ENCODE measurements around the gene LTC4S.

LTC4S gene

DNA sequence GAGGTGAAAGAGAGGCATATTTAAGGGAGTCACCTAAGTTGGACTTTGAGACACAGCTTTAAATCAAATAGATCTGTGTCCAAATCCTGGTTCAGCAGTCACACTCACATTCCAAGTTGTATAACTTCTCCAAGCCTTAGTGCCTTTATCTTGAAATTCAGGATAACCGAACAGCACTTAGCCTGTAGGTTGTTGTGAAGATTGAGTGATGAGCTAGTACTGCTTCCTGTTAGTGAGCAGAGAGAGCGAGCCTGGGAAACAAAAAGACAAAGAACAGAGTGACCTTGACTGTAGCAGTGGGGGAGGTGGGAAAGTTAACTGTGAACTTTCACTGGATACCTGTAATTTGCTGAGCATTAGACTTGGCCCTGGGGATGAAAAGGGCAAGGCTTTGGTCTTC lies 38.8 kb upstream of the LTC4S start:
- H3K4me3 ChIP-seq (ENCODE audit: low read depth, low read length) = no peak overlapping the region
- DNase-seq (ENCODE audit: low read depth) = no peak
- TF ChIP-seq, protein P1, sequence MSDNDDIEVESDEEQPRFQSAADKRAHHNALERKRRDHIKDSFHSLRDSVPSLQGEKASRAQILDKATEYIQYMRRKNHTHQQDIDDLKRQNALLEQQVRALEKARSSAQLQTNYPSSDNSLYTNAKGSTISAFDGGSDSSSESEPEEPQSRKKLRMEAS (IDR thresholded peaks at IDR 0.05; ENCODE audit: low read depth, low read length) = no peak
- TF ChIP-seq POLR2A (IDR thresholded peaks at IDR 0.05; ENCODE audit: extremely low read depth, insufficient read length) (no peak), MYC (IDR thresholded peaks at IDR 0.05; ENCODE audit: low read depth, low read length) (no peak)
- TF ChIP-seq, protein P2, sequence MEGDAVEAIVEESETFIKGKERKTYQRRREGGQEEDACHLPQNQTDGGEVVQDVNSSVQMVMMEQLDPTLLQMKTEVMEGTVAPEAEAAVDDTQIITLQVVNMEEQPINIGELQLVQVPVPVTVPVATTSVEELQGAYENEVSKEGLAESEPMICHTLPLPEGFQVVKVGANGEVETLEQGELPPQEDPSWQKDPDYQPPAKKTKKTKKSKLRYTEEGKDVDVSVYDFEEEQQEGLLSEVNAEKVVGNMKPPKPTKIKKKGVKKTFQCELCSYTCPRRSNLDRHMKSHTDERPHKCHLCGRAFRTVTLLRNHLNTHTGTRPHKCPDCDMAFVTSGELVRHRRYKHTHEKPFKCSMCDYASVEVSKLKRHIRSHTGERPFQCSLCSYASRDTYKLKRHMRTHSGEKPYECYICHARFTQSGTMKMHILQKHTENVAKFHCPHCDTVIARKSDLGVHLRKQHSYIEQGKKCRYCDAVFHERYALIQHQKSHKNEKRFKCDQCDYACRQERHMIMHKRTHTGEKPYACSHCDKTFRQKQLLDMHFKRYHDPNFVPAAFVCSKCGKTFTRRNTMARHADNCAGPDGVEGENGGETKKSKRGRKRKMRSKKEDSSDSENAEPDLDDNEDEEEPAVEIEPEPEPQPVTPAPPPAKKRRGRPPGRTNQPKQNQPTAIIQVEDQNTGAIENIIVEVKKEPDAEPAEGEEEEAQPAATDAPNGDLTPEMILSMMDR (IDR thresholded peaks at IDR 0.05; ENCODE audit: low read depth, low read length) = no peak

DNA sequence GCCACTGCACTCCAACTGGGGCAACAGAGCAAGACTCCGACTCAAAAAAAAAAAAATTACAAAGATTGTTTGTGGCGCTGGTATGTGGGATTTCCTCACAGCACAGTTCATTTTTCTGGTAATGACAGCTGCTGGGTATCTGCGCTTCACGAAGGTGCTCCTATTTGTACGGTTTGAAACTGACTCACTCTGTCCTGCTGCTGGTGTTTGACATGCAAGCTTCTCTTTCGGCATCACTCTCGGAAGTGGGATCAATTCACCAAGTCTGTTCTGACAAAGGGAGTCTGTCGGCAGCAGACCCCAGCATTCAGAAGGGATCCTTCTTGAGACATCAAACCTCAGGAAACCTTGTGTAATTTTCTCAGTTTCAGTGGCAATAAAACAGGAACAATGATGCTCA lies 34.8 kb upstream of the LTC4S start:
- no peak for DNase-seq (ENCODE audit: low read depth)
- H3K4me3 ChIP-seq (ENCODE audit: low read depth, low read length) = no peak overlapping the region
- TF ChIP-seq, protein P1 (IDR thresholded peaks at IDR 0.05; ENCODE audit: low read depth, low read length) = no peak
- TF ChIP-seq POLR2A (IDR thresholded peaks at IDR 0.05; ENCODE audit: extremely low read depth, insufficient read length) (no peak), MYC (IDR thresholded peaks at IDR 0.05; ENCODE audit: low read depth, low read length) (no peak)
- TF ChIP-seq, protein P2 (IDR thresholded peaks at IDR 0.05; ENCODE audit: low read depth, low read length) = no peak

DNA sequence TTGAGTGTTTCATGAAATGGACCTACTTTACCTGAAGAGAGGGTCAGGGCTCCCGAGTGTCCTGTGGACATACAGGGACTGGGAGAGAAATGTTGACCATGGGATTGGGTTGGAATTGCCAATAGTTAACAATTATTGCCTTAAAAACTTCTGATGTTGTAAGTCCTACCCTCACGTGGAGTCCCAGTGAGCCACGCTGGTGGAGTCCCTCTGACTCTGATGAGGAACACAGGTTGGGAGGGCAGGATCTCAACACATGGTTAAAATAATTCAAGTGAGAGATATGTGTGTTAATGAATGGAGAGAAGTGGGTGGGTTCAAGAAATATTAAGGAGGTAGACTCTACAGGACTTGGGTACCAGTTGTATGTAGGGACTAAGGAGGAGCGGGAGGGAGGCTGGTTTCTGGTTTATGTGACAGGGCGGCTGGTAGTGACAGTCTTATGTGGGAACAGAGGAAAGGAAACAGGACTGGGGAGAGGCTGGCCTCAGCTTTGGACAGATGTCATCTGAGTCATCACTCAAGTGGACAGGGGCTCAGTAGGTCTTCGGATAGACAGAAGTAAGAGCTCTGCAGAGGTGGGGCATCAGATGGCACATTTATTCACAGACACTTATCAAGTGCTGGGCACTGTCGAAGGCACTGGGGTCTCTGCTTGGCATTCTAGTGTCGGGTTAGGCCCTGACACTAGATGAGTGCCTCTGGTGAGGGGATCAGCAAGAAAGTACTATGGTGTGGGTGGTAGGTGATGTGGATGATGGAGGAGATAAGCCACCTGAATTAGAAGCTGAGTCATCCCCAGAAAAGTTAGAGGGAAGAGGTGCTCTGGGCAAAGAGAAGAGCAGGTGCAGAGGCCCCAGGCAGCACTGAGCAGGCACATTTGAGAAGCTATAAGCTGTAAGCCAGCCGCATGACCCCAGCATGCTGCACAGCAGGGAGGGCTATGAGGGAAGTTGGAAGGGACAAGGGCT lies 33.9 kb upstream of the LTC4S start:
- TF ChIP-seq POLR2A (IDR thresholded peaks at IDR 0.05; ENCODE audit: extremely low read depth, insufficient read length) (no peak), MYC (IDR thresholded peaks at IDR 0.05; ENCODE audit: low read depth, low read length) (no peak)
- TF ChIP-seq, protein P1 (IDR thresholded peaks at IDR 0.05; ENCODE audit: low read depth, low read length) = no peak
- TF ChIP-seq, protein P2 (IDR thresholded peaks at IDR 0.05; ENCODE audit: low read depth, low read length) = no peak
- DNase-seq (ENCODE audit: low read depth) = no peak
- no peak overlapping the region for H3K4me3 ChIP-seq (ENCODE audit: low read depth, low read length)

DNA sequence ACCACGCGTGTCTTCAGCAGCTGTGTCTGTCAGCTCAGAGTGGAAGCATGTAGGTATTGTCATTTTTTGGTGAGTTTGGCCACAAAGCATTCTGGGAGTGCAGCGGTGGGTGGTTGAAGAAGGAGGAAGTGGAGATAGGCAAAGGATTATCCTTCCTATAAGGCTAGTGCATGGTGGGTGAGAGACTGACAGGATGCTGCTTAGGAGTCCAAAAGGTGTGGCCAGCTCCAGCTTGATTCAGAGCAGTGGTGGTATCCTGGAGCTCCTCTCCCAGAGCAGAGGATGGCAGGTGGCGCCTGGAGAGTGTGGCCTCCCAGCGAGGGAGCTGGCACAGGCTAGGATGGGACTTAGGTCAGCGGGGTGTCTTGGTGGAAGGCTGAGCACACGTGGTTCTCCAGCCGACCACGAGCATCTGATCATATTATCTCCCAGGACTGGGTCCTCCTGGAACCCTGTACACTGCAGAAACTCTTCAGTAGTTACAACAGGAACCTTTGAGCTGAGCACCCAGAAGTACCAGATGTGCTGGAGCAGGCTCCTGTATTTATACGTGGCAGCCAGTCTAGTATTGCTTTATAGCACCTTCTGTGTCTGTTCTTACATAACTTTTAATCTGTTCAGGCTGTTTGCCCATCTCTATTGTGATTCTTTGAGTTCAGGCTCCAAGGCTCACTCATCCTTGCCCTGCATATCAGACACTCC lies 31.6 kb upstream of the LTC4S start:
- TF ChIP-seq, protein P1 (IDR thresholded peaks at IDR 0.05; ENCODE audit: low read depth, low read length) = 0 out of 2 replicates have a peak, but pooled peaks have one; percentile 7
- no peak for TF ChIP-seq POLR2A (IDR thresholded peaks at IDR 0.05; ENCODE audit: extremely low read depth, insufficient read length)
- DNase-seq (ENCODE audit: low read depth) = peak; percentile 75
- H3K4me3 ChIP-seq (ENCODE audit: low read depth, low read length) = no peak overlapping the region

DNA sequence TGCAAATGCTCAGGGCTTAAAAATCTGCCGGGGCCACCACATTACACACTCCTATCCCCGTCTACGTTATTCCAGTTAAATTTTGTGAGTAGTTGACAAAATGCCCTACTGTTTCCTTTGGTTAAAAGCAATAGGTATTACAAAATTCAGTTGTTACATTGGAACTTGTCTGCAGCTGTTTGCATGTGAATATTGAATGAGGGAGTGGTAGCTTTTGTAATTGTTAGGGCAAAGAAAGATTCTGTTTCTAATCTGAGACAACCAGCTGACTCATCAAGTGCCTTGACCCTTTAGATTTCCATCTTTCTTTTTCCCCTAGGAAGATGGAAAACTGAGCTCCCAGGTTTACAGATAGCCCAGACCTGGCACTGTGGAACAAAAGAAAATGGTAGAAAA lies 31.0 kb upstream of the LTC4S start:
- TF ChIP-seq MYC (IDR thresholded peaks at IDR 0.05; ENCODE audit: low read depth, low read length) = no peak
- no peak for TF ChIP-seq POLR2A (IDR thresholded peaks at IDR 0.05; ENCODE audit: extremely low read depth, insufficient read length)
- TF ChIP-seq, protein P2 (IDR thresholded peaks at IDR 0.05; ENCODE audit: low read depth, low read length) = no peak
- TF ChIP-seq, protein P1 (IDR thresholded peaks at IDR 0.05; ENCODE audit: low read depth, low read length) = no peak
- DNase-seq (ENCODE audit: low read depth) = no peak
- no peak overlapping the region for H3K4me3 ChIP-seq (ENCODE audit: low read depth, low read length)
